ENCODE data around the gene AGPAT4.

AGPAT4 gene

GRCh38 chr6:161214722-161215121, 59.1 kb downstream of the AGPAT4 start:
- no peak for DNase-seq

GRCh38 chr6:161212902-161213301, 61.0 kb downstream of the AGPAT4 start:
- no peak for DNase-seq
- intact Hi-C loops (cut with DNase I) = no loop called here

More at GRCh38 chr6:161214722-161215121, 59.1 kb downstream of the AGPAT4 start:
- intact Hi-C loops (cut with DNase I) = no loop called here

DNA sequence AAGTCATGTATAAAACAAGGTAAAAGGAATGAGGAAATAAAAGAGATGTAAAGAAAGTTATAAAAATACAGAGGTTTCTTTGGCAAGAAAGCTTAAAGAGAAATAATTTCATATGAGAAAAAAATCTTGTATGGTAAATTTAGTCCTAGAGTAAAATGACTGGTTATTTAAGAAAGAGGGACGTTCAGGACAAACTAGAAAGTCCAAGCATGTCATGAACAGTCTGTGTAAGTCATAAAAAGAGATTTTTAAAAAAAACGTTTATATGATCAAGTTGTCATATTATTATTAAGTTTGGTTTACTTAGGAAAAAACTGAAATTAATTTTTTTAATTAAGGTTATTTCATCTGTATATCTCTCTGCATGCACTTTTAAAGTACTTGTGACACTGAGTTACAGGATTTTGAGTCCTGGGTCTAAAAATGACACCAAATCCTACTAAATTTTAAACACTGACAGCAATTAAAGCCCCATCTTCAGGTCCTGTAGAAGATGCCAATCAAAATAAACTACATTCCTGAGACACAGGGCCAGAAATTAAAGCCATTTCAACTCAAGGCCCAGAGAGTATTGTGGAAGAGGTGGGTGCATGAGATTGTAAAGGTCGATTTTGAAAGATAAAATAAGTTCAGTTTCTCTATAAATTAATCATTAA, 62.4 kb downstream of the AGPAT4 start:
- intact Hi-C loops (cut with DNase I) = no loop called here
- no peak for DNase-seq

DNA sequence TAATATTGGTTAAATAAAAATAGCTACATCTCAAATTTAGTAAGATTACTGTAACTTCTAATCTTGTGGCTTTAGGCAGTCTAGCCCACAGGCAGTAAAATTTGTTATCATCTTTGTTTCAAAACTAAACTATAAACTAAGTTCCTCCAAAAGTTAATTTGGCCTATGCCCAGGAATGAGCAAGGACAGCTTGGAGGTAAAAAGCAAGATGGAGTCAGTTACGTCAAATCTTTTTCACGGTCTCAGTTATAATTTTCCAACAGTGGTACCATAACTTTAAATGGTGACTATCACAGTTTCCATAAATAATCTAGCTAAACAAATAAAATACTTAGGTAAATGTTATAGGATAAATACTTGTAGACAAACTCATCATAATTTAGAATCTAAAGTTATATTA, 63.0 kb downstream of the AGPAT4 start:
- intact Hi-C loops (cut with DNase I) = no loop called here
- no peak for DNase-seq

GRCh38 chr6:161207200-161207599, 66.7 kb downstream of the AGPAT4 start:
- intact Hi-C loops (cut with DNase I) = no loop called here
- no peak for DNase-seq

GRCh38 chr6:161204866-161205557, 68.8 kb downstream of the AGPAT4 start:
- peak in 3 of 10 donors; percentile 51 to 84 (median 61) for DNase-seq

DNA sequence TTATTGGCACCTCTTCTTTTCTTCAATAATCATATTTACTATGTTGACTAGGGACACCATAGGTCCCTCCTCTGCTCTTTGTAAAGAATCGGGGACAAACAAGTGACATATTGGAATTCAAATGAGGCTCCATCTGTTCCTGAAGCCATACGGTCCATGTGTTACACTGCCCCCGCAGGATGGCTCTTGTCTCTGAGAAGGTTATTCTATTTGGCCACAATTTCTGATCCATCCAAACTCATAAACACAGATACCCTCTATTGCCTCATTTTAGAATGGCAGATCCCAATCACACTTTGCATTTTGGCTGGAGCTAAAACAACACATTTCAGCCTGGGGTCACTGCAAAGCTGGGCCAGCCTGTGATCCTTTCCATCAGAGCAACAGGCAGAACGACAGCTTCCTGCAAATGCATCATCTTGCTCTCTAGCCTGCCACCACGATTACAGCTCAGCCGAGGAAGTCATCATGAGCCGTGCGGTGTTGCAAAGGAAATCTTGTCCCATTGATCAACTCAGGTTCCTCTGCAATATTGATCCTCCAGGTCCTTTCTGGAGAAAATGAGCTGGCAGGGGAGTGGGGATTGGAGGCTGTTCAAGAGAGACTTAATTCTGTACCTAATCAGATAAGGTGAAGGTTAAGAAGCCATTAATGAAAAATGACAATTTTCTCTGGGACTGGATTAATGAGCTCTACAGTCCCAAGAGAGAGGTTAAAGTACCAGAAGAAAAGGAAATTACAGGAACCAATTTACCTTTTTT, 73.1 kb downstream of the AGPAT4 start:
- DNase-seq = peak in 1 of 10 donors; percentile 81
- intact Hi-C loops (cut with DNase I) = no loop called here

More at GRCh38 chr6:161204866-161205557, 68.8 kb downstream of the AGPAT4 start:
- intact Hi-C loops (cut with DNase I) = no loop called here

DNA sequence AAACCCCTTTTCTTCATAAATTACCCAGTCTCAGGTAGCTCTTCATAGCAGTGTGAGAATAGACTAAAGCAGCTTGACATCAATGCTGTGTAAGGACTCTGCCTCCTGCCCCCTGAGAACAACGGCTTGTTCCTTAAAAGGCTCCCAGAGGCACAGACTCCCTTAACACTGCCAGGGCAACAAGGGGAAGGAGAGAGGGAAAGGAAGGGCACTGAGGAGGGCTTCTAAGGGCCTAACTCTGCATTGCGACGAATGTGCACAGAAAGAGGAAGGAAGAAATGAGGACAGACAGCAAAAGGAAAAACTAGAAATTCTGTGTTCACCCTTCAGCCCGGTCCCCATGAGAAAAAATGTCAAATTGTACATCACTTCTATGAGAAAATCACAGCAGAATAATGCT, 74.0 kb downstream of the AGPAT4 start:
- DNase-seq = no peak
- intact Hi-C loops (cut with DNase I) = no loop called here

DNA sequence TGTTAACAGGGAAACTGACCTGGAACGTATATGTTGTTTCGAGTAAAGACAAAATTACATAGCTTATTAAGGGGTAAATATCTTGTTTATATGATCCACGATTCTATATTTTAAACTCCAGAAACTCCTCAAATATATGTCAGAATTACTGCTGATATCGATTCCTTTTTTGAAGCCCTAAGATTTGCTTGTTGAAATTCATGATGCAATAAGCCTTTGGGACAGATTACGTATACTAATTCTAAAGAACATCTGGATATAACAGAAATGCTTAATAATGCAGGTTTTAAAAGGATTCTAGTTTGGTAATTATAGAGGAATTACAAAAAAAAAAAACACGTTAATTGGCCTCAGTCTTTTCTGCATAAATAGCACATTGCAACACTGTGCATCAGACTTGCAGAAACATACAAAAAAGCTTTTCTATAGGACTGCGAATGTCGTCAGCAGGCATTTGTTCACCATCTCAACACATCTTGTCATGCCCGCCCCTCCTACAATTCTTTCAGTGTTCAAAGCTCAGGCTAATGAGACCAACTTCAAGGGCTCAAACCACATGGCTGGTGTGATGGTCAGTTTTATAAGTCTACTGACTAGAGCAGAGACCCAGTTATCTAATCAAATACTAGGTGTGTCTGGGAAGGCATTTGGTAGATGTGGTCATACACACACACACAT, 74.9 kb downstream of the AGPAT4 start:
- intact Hi-C loops (cut with DNase I) = no loop called here
- DNase-seq = no peak

DNA sequence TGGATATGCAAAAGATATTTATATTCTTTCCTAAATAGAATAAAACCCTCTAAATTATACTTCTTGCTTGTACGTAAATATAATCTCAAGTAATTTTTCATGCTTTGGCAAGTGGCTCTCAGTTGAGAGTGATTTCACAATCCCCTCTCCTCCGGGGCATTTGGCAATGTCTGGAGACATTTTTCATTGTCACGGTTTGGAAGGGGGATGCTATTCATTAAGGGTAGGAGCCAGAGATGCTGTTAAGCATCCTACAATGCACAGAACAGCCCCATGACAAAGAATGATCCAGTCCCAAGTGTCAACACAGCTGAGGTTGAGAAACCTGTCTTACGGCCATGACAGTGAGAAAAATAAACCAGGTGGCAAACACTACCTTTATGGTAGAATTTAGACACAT, 75.7 kb downstream of the AGPAT4 start:
- no peak for DNase-seq
- intact Hi-C loops (cut with DNase I) = no loop called here

DNA sequence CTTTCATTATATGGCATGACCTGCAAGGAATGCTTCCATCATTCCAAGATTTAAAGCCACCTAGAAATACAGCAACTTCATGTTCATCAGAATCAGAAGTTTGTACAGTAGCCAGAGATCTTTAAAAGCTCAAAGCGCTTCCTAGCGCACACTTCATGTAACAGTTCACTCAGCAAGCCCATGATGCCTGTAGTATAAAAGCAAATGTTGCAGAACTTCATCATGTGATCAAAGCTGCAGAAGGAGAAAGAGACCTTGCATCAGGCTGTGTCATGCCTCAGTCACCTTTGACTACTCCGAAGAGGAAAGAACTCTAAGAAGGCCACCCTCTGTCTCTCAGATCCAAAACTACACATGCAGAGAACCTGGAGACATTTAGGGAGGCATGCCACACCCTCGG, 78.5 kb downstream of the AGPAT4 start:
- intact Hi-C loops (cut with DNase I) = no loop called here
- DNase-seq = no peak

DNA sequence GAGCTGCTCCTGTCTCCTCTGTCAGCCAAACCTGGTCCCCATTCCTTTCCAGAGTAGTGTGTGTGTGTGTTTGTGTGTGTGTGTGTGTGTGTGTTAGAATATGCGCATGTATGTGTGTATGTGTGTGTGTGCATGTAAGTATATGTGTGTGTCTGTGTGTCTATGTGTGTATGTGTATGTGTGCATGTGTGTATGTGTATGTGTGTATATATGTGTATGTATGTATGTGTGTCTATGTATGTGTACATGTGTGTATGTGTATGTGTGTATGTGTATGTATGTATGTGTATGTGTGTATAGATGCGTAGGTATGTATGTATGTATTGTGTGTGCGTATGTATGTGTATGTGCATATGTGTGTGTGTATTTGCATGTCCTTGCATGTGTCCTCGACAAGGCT, 79.5 kb downstream of the AGPAT4 start:
- intact Hi-C loops (cut with DNase I) = no loop called here
- no peak for DNase-seq

GRCh38 chr6:161192636-161193411, 81.0 kb downstream of the AGPAT4 start:
- no peak for DNase-seq
- intact Hi-C loops (cut with DNase I) = loop anchor here (2.0 kb wide), 1 partner anchor 16 kb away; no protein-coding TSS in a partner anchor

- intact Hi-C loops (cut with DNase I) = loop anchor here (2.0 kb wide), 1 partner anchor 15 kb away; no protein-coding TSS in a partner anchor
- DNase-seq = no peak
Measured at GRCh38 chr6:161191671-161192070, 82.2 kb downstream of the AGPAT4 start.

- DNase-seq = no peak
- intact Hi-C loops (cut with DNase I) = no loop called here
Measured at GRCh38 chr6:161191007-161191406, 82.9 kb downstream of the AGPAT4 start.

DNA sequence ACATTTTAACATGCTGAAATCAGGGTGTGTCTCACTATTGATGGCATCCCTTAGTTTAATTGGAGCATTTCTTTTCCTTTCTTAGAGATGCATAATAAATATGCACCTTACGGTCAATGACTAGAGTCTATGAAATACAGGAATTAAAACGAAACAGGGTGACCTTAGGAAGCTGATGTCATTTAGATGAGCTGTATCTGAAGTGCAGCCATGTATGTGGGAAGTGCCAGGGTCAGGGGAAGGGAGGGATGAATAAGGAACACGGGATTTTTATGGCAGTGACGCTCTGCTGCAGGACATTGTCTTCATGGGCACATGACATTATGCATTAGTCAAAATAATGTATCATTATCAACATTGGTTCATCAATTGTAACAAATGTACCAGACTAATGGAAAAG, 84.0 kb downstream of the AGPAT4 start:
- intact Hi-C loops (cut with DNase I) = no loop called here
- no peak for DNase-seq

GRCh38 chr6:161188547-161189465, 85.1 kb downstream of the AGPAT4 start:
- no peak for DNase-seq
- intact Hi-C loops (cut with DNase I) = no loop called here

GRCh38 chr6:161186173-161186769, 87.6 kb downstream of the AGPAT4 start:
- intact Hi-C loops (cut with DNase I) = no loop called here
- DNase-seq = peak in 7 of 10 donors; percentile 28 to 94 (median 57)

DNA sequence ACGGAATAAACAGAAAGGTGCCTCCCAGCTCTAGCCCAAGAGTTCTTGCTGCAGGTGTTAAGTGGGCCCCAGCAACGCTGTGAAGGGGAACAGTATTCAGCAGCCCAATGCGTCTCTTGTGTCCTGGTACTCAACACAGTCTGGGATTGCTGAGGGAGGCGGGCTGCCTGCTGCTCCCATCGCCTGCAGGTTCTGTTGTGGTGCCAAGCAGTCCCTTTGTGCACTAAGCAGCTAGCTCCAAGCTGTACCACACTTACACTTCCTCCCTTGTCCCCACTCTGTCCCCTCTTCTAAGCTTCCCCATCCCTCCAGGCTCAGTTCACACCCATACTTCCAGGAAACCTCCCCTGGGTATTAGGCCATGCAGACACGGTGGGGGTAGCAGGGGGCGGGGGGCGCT, 92.7 kb downstream of the AGPAT4 start:
- DNase-seq = peak in 3 of 10 donors; percentile 47 to 85 (median 76)
- intact Hi-C loops (cut with DNase I) = no loop called here

All from posterior cingulate gyrus (tissue), 11 donors.